MM.1S (cell line): ENCODE results near the gene ADGRE2.

Experiments
- DNase-seq: peaks from one replicate; pipeline ENCODE4 v3.0.0-alpha.2; 2015
- H2AFZ ChIP-seq: fragments of 300-600 bp; sonication (generic); 2 replicates; pipeline ENCODE4 v1.6.0; 2016; ENCODE audit warnings: antibody characterized with exemption, low read length
- H3F3A ChIP-seq: fragments of 300-600 bp; sonication (generic); 2 replicates; pipeline ENCODE4 v1.6.1; 2016; ENCODE audit warnings: mild to moderate bottlenecking, antibody characterized with exemption, low read length, moderate library complexity, mixed read lengths; ENCODE audit not compliant: insufficient read depth
- H3K27ac ChIP-seq: fragments of 300-600 bp; sonication (generic); 2 replicates; pipeline ENCODE4 v1.5.1; 2016; ENCODE audit warnings: mild to moderate bottlenecking, low read length
- H3K27me3 ChIP-seq: fragments of 300-600 bp; sonication (generic); replicated peaks from 2 replicates; pipeline ENCODE4 v1.6.0; 2016; ENCODE audit warnings: low read length; ENCODE audit not compliant: insufficient read depth
- H3K36me3 ChIP-seq: fragments of 300-600 bp; sonication (generic); replicated peaks from 2 replicates; pipeline ENCODE4 v1.6.1; 2016; ENCODE audit warnings: mild to moderate bottlenecking, low read length, mixed read lengths; ENCODE audit not compliant: insufficient read depth
- H3K4me1 ChIP-seq: fragments of 300-600 bp; sonication (generic); 2 replicates; pipeline ENCODE4 v1.6.1; 2016; ENCODE audit warnings: low read length, mixed read lengths
- H3K4me2 ChIP-seq: fragments of 300-600 bp; sonication (generic); 2 replicates; pipeline ENCODE4 v1.6.0; 2016; ENCODE audit warnings: low read depth, low read length
- H3K4me3 ChIP-seq: fragments of 300-600 bp; sonication (generic); 2 replicates; pipeline ENCODE4 v1.5.1; 2016; ENCODE audit warnings: low read length, mixed read lengths
- H3K79me2 ChIP-seq: fragments of 300-600 bp; sonication (generic); 2 replicates; pipeline ENCODE4 v1.6.1; 2016; ENCODE audit warnings: mixed run types, low read length, mixed read lengths
- H3K9ac ChIP-seq: fragments of 300-600 bp; sonication (generic); 2 replicates; pipeline ENCODE4 v1.6.1; 2016; ENCODE audit warnings: low read length, mixed read lengths
- H3K9me2 ChIP-seq: fragments of 300-600 bp; sonication (generic); replicated peaks from 2 replicates; pipeline ENCODE4 v1.6.1; 2016; ENCODE audit warnings: mild to moderate bottlenecking, low read length, mixed read lengths; ENCODE audit not compliant: insufficient read depth
- H3K9me3 ChIP-seq: fragments of 300-600 bp; sonication (generic); replicated peaks from 2 replicates; pipeline ENCODE4 v1.6.1; 2016; ENCODE audit warnings: mild to moderate bottlenecking, low read length, mixed read lengths; ENCODE audit not compliant: insufficient read depth
- H4K20me1 ChIP-seq: fragments of 300-600 bp; sonication (generic); 2 replicates; pipeline ENCODE4 v1.6.1; 2016; ENCODE audit warnings: mild to moderate bottlenecking, low read length, moderate library complexity, mixed read lengths; ENCODE audit not compliant: insufficient read depth
- CTCF ChIP-seq: fragments of 300-600 bp; sonication (generic); IDR thresholded peaks from 2 replicates; pipeline ENCODE4 v1.5.1; 2016; ENCODE audit warnings: antibody characterized with exemption, low read length, mixed read lengths
- EZH2 ChIP-seq: fragments of 300-600 bp; sonication (generic); optimal IDR thresholded peaks from 2 replicates; pipeline ENCODE3; 2017; ENCODE audit warnings: low read depth, mild to moderate bottlenecking, antibody characterized with exemption, low read length, mixed read lengths
- EZH2phosphoT487 ChIP-seq: fragments of 300-600 bp; sonication (generic); IDR thresholded peaks from 2 replicates; pipeline ENCODE4 v1.6.1; 2018; ENCODE audit warnings: antibody characterized with exemption, low read length

ADGRE2 gene

GRCh38 chr19:14700711-14701375 is 77.5 kb downstream of the ADGRE2 start:
- TF ChIP-seq CTCF = no peak
- no peak overlapping the region for H3K9ac ChIP-seq
- no peak overlapping the region for H3K4me3 ChIP-seq
- no peaks in the 10 kb centered on the region for H3K27me3 ChIP-seq
- H3K4me2 ChIP-seq = no peak overlapping the region
- H3K36me3 ChIP-seq = no peaks in the 10 kb centered on the region
- no peaks in the 10 kb centered on the region for H3F3A ChIP-seq
- no peaks in the 10 kb centered on the region for H3K9me2 ChIP-seq
- no peaks in the 10 kb centered on the region for H3K4me1 ChIP-seq
- no peaks in the 10 kb centered on the region for H3K9me3 ChIP-seq
- DNase-seq = no peak
- H4K20me1 ChIP-seq = no peaks in the 10 kb centered on the region
- no peak overlapping the region for H3K27ac ChIP-seq
- no peak overlapping the region for H2AFZ ChIP-seq
- H3K79me2 ChIP-seq = no peaks in the 10 kb centered on the region

- Histone ChIP-seq H3K4me1 (no peaks in the 10 kb centered on the region), H3K4me2 (no peak overlapping the region), H2AFZ (no peak overlapping the region), H3K27me3 (no peaks in the 10 kb centered on the region), H4K20me1 (no peaks in the 10 kb centered on the region), H3K9me3 (no peaks in the 10 kb centered on the region), H3K27ac (no peak overlapping the region), H3K36me3 (no peaks in the 10 kb centered on the region), H3K4me3 (no peak overlapping the region), H3K9ac (no peak overlapping the region), H3K79me2 (no peaks in the 10 kb centered on the region), H3F3A (no peaks in the 10 kb centered on the region), H3K9me2 (no peaks in the 10 kb centered on the region)
- TF ChIP-seq EZH2 = no peak
- no peak for TF ChIP-seq EZH2phosphoT487
- no peak for TF ChIP-seq CTCF
- no peak for DNase-seq
Measured at GRCh38 chr19:14699641-14700040, 78.7 kb downstream of the ADGRE2 start.

GRCh38 chr19:14695471-14695870 is 82.9 kb downstream of the ADGRE2 start:
- Histone ChIP-seq H3K4me1 (no peaks in the 10 kb centered on the region), H3K9me2 (no peaks in the 10 kb centered on the region), H3K27ac (no peak overlapping the region), H3K4me2 (no peak overlapping the region), H3K4me3 (no peak overlapping the region), H3K79me2 (no peaks in the 10 kb centered on the region), H2AFZ (no peak overlapping the region), H3K27me3 (no peaks in the 10 kb centered on the region), H3K9me3 (no peaks in the 10 kb centered on the region), H3K9ac (no peak overlapping the region), H4K20me1 (no peaks in the 10 kb centered on the region), H3K36me3 (no peaks in the 10 kb centered on the region), H3F3A (0 out of 2 replicates have a peak, but pooled peaks cover under 1% of the 10 kb centered on the region)
- DNase-seq = no peak
- TF ChIP-seq CTCF (no peak), EZH2 (no peak), EZH2phosphoT487 (no peak)
